PC-3 (cell line): Measurements from ENCODE around the gene SIDT2.
"Not testable (repeated sequence)": the region's sequence is repeated elsewhere in the genome, so short reads cannot be mapped to it uniquely, and the experiment has no call there.

Source experiments
- EZH2 ChIP-seq: fragments of 300-600 bp; sonication (generic); IDR thresholded peaks from one replicate; pipeline ENCODE4 v1.6.1; 2017; ENCODE audit warnings: antibody characterized with exemption, mild to moderate bottlenecking, low read length; ENCODE audit not compliant: unreplicated experiment
- EZH2phosphoT487 ChIP-seq: fragments of 300-600 bp; sonication (generic); IDR thresholded peaks from 2 replicates; pipeline ENCODE4 v1.6.1; 2018; ENCODE audit warnings: mild to moderate bottlenecking, antibody characterized with exemption, low read length, borderline replicate concordance
- TF ChIP-seq, protein P1 (sequence below): fragments of 300-600 bp; sonication (generic); conservative IDR thresholded peaks from 2 replicates; pipeline ENCODE4 v1.5.1; 2017; ENCODE audit warnings: antibody characterized with exemption, low read depth, mild to moderate bottlenecking, low read length

DNA sequence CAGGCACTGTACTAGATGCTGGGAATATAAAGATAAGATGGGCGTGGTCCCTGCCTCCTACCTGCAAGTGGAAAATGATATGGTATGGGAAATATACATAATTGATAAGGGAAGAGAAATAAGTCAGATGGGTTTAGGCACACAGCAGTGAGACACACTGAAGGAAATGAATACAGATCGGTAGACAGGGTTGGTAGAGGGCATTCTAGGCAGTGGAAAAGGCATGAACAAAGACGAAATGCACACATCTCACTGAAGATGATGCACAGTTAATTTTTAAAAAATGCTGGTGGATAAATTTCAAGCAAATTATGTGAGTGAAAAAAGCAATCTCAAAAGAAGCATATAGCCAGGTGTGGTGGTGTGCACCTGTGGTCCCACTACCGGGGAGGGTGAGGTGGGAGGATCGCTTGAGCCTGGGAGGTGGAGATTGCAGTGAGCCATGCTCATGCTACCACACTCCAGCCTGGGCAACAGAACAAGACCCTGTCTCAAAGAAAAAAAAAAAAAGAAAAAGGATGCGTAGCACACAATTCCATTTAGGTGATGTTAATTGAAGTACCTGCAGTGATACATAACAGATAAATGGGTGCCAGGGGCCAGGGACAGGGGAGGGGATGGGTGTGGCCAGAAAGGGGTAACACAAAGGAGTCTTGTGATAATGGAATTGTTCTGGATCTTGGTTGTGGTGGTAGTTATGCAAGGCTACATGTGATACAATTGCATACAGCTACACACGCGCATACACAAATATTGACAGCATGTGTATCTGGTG, 31.0 kb downstream of the SIDT2 start:
- TF ChIP-seq, protein P1, sequence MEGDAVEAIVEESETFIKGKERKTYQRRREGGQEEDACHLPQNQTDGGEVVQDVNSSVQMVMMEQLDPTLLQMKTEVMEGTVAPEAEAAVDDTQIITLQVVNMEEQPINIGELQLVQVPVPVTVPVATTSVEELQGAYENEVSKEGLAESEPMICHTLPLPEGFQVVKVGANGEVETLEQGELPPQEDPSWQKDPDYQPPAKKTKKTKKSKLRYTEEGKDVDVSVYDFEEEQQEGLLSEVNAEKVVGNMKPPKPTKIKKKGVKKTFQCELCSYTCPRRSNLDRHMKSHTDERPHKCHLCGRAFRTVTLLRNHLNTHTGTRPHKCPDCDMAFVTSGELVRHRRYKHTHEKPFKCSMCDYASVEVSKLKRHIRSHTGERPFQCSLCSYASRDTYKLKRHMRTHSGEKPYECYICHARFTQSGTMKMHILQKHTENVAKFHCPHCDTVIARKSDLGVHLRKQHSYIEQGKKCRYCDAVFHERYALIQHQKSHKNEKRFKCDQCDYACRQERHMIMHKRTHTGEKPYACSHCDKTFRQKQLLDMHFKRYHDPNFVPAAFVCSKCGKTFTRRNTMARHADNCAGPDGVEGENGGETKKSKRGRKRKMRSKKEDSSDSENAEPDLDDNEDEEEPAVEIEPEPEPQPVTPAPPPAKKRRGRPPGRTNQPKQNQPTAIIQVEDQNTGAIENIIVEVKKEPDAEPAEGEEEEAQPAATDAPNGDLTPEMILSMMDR = not testable (repeated sequence)
- TF ChIP-seq EZH2, EZH2phosphoT487: not testable (repeated sequence)
